ENCODE results near the gene FUS.

FUS gene

GRCh38 chr16:31182391-31182790 lies 2.5 kb downstream of the FUS start:
- Histone ChIP-seq H3K4me3 (ENCODE audit: low read length) (no peak overlapping the region), H3K36me3 (ENCODE audit: control insufficient read depth, insufficient read depth, low read length) (peaks cover 4% of the 10 kb centered on the region), H3K27me3 (ENCODE audit: control insufficient read depth, insufficient read depth, low read length) (no peaks in the 10 kb centered on the region), H3K9ac (ENCODE audit: low read length) (no peak overlapping the region), H3K4me1 (ENCODE audit: control insufficient read depth, insufficient read depth, low read length) (peaks cover 14% of the 10 kb centered on the region), H3K9me3 (ENCODE audit: control insufficient read depth, low read length) (no peaks in the 10 kb centered on the region)

GRCh38 chr16:31183432-31184428 lies 3.8 kb downstream of the FUS start:
- H3K36me3 ChIP-seq (ENCODE audit: control insufficient read depth, insufficient read depth, low read length) = peaks cover 4% of the 10 kb centered on the region
- no peaks in the 10 kb centered on the region for H3K27me3 ChIP-seq (ENCODE audit: control insufficient read depth, insufficient read depth, low read length)
- no peak overlapping the region for H3K9ac ChIP-seq (ENCODE audit: low read length)
- H3K4me1 ChIP-seq (ENCODE audit: control insufficient read depth, insufficient read depth, low read length) = peaks cover 14% of the 10 kb centered on the region
- H3K4me3 ChIP-seq (ENCODE audit: low read length) = no peak overlapping the region
- H3K9me3 ChIP-seq (ENCODE audit: control insufficient read depth, low read length) = no peaks in the 10 kb centered on the region

GRCh38 chr16:31184888-31185287 lies 4.9 kb downstream of the FUS start:
- Histone ChIP-seq H3K4me1 (ENCODE audit: control insufficient read depth, insufficient read depth, low read length) (peaks cover 9% of the 10 kb centered on the region), H3K36me3 (ENCODE audit: control insufficient read depth, insufficient read depth, low read length) (peaks cover 11% of the 10 kb centered on the region), H3K9me3 (ENCODE audit: control insufficient read depth, low read length) (no peaks in the 10 kb centered on the region)

GRCh38 chr16:31185339-31185738 lies 5.4 kb downstream of the FUS start:
- no peak overlapping the region for H3K4me3 ChIP-seq (ENCODE audit: low read length)
- peaks cover 15% of the 10 kb centered on the region for H3K36me3 ChIP-seq (ENCODE audit: control insufficient read depth, insufficient read depth, low read length)
- H3K27me3 ChIP-seq (ENCODE audit: control insufficient read depth, insufficient read depth, low read length) = no peaks in the 10 kb centered on the region
- H3K9ac ChIP-seq (ENCODE audit: low read length) = no peak overlapping the region
- peaks cover 9% of the 10 kb centered on the region for H3K4me1 ChIP-seq (ENCODE audit: control insufficient read depth, insufficient read depth, low read length)
- no peaks in the 10 kb centered on the region for H3K9me3 ChIP-seq (ENCODE audit: control insufficient read depth, low read length)

More at GRCh38 chr16:31184888-31185287, 4.9 kb downstream of the FUS start:
- no peak overlapping the region for H3K4me3 ChIP-seq (ENCODE audit: low read length)
- H3K27me3 ChIP-seq (ENCODE audit: control insufficient read depth, insufficient read depth, low read length) = no peaks in the 10 kb centered on the region
- no peak overlapping the region for H3K9ac ChIP-seq (ENCODE audit: low read length)

- H3K4me1 ChIP-seq (ENCODE audit: control insufficient read depth, insufficient read depth, low read length) = peaks cover 9% of the 10 kb centered on the region
- peaks cover 17% of the 10 kb centered on the region for H3K36me3 ChIP-seq (ENCODE audit: control insufficient read depth, insufficient read depth, low read length)
- H3K4me3 ChIP-seq (ENCODE audit: low read length) = no peak overlapping the region
Measured at GRCh38 chr16:31186176-31186575, 6.2 kb downstream of the FUS start.

GRCh38 chr16:31186930-31187807 lies 7.2 kb downstream of the FUS start:
- Histone ChIP-seq H3K9me3 (ENCODE audit: control insufficient read depth, low read length) (no peaks in the 10 kb centered on the region), H3K9ac (ENCODE audit: low read length) (no peak overlapping the region), H3K27me3 (ENCODE audit: control insufficient read depth, insufficient read depth, low read length) (no peaks in the 10 kb centered on the region), H3K4me3 (ENCODE audit: low read length) (no peak overlapping the region), H3K36me3 (ENCODE audit: control insufficient read depth, insufficient read depth, low read length) (peaks cover 17% of the 10 kb centered on the region), H3K4me1 (ENCODE audit: control insufficient read depth, insufficient read depth, low read length) (peaks cover 6% of the 10 kb centered on the region)

More at GRCh38 chr16:31186176-31186575, 6.2 kb downstream of the FUS start:
- Histone ChIP-seq H3K9ac (ENCODE audit: low read length) (no peak overlapping the region), H3K9me3 (ENCODE audit: control insufficient read depth, low read length) (no peaks in the 10 kb centered on the region), H3K27me3 (ENCODE audit: control insufficient read depth, insufficient read depth, low read length) (no peaks in the 10 kb centered on the region)

- no peaks in the 10 kb centered on the region for H3K27me3 ChIP-seq (ENCODE audit: control insufficient read depth, insufficient read depth, low read length)
- H3K9me3 ChIP-seq (ENCODE audit: control insufficient read depth, low read length) = no peaks in the 10 kb centered on the region
- no peaks in the 10 kb centered on the region for H3K4me1 ChIP-seq (ENCODE audit: control insufficient read depth, insufficient read depth, low read length)
- H3K36me3 ChIP-seq (ENCODE audit: control insufficient read depth, insufficient read depth, low read length) = peaks cover 20% of the 10 kb centered on the region
- no peak overlapping the region for H3K4me3 ChIP-seq (ENCODE audit: low read length)
- no peak overlapping the region for H3K9ac ChIP-seq (ENCODE audit: low read length)
Measured at GRCh38 chr16:31187808-31188189, 7.9 kb downstream of the FUS start.

- Histone ChIP-seq H3K27me3 (ENCODE audit: control insufficient read depth, insufficient read depth, low read length) (no peaks in the 10 kb centered on the region), H3K4me3 (ENCODE audit: low read length) (no peak overlapping the region), H3K36me3 (ENCODE audit: control insufficient read depth, insufficient read depth, low read length) (peaks cover 23% of the 10 kb centered on the region), H3K4me1 (ENCODE audit: control insufficient read depth, insufficient read depth, low read length) (no peaks in the 10 kb centered on the region), H3K9me3 (ENCODE audit: control insufficient read depth, low read length) (no peaks in the 10 kb centered on the region), H3K9ac (ENCODE audit: low read length) (no peak overlapping the region)
Measured at GRCh38 chr16:31188450-31189411, 8.8 kb downstream of the FUS start.

GRCh38 chr16:31189412-31189778 lies 9.5 kb downstream of the FUS start:
- Histone ChIP-seq H3K4me3 (ENCODE audit: low read length) (no peak overlapping the region), H3K9ac (ENCODE audit: low read length) (no peak overlapping the region), H3K36me3 (ENCODE audit: control insufficient read depth, insufficient read depth, low read length) (peaks cover 23% of the 10 kb centered on the region), H3K9me3 (ENCODE audit: control insufficient read depth, low read length) (no peaks in the 10 kb centered on the region), H3K27me3 (ENCODE audit: control insufficient read depth, insufficient read depth, low read length) (no peaks in the 10 kb centered on the region), H3K4me1 (ENCODE audit: control insufficient read depth, insufficient read depth, low read length) (no peaks in the 10 kb centered on the region)

- no peak overlapping the region for H3K4me3 ChIP-seq (ENCODE audit: low read length)
- no peaks in the 10 kb centered on the region for H3K4me1 ChIP-seq (ENCODE audit: control insufficient read depth, insufficient read depth, low read length)
- no peaks in the 10 kb centered on the region for H3K9me3 ChIP-seq (ENCODE audit: control insufficient read depth, low read length)
- no peaks in the 10 kb centered on the region for H3K27me3 ChIP-seq (ENCODE audit: control insufficient read depth, insufficient read depth, low read length)
- H3K9ac ChIP-seq (ENCODE audit: low read length) = no peak overlapping the region
- peaks cover 23% of the 10 kb centered on the region for H3K36me3 ChIP-seq (ENCODE audit: control insufficient read depth, insufficient read depth, low read length)
Measured at GRCh38 chr16:31190061-31190460, 10.1 kb downstream of the FUS start.

- H3K27me3 ChIP-seq (ENCODE audit: control insufficient read depth, insufficient read depth, low read length) = no peaks in the 10 kb centered on the region
- H3K4me3 ChIP-seq (ENCODE audit: low read length) = no peak overlapping the region
- no peak overlapping the region for H3K9ac ChIP-seq (ENCODE audit: low read length)
- H3K4me1 ChIP-seq (ENCODE audit: control insufficient read depth, insufficient read depth, low read length) = no peaks in the 10 kb centered on the region
- H3K36me3 ChIP-seq (ENCODE audit: control insufficient read depth, insufficient read depth, low read length) = peaks cover 23% of the 10 kb centered on the region
- no peaks in the 10 kb centered on the region for H3K9me3 ChIP-seq (ENCODE audit: control insufficient read depth, low read length)
Measured at GRCh38 chr16:31190818-31191444, 11.0 kb downstream of the FUS start.

Measured in mucosa of stomach (tissue), 1 donor.